Left ventricle myocardium superior (tissue), 1 donor: ENCODE data around the gene PTPN9. TPM values are rescaled to one million over a fixed set of nuclear protein-coding genes. Genes with fewer than 3 reads are reported as not detected.
"Not testable (repeated sequence)": the region's sequence is repeated elsewhere in the genome, so short reads cannot be mapped to it uniquely, and the experiment has no call there.

ENCODE experiments used
- ATAC-seq: fragments of 200-7000 bp; cut with Tn5 transposase; one replicate; pipeline ENCODE4 v1.9.1; 2020; ENCODE audit warnings: mild to moderate bottlenecking, moderate library complexity
- DNase-seq: peaks from one replicate; pipeline ENCODE4 v3.0.0-alpha.2; 2020
- intact Hi-C: fragments of 100-400 bp; cut with micrococcal nuclease; formaldehyde crosslinking; loops from one replicate; pipeline ENCODE4 v1.11.0; 2022
- total RNA-seq: library from RNA; stranded (reverse); fragmentation: NEBNext Ultra II Directional; extraction: Animal tissue kit (Norgen Biotek cat#: 25700); gene quantifications from one replicate; pipeline ENCODE4 v1.2.1, GENCODE V29; 2021
- donor health status: DM: no; HTN: yes; CAD: no; lungs with severe emphysema.

The PTPN9 gene
- total RNA-seq, 1 donor from 2014 or later: 6.6 TPM

DNA sequence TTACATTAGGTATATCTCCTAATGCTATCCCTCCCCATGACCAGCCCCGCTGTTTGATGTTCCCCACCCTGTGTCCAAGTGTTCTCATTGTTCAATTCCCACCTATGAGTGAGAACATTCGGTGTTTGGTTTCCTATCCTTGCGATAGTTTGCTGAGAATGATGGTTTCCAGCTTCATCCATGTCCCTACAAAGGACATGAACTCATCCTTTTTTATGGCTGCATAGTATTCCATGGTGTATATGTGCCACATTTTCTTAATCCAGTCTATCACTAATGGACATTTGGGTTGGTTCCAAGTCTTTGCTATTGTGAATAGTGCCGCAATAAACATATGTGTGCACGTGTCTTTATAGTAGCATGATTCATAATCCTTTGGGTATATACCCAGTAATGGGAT is 7.3 kb upstream of the PTPN9 start:
- DNase-seq, ATAC-seq, intact Hi-C loops: not testable (repeated sequence)

DNA sequence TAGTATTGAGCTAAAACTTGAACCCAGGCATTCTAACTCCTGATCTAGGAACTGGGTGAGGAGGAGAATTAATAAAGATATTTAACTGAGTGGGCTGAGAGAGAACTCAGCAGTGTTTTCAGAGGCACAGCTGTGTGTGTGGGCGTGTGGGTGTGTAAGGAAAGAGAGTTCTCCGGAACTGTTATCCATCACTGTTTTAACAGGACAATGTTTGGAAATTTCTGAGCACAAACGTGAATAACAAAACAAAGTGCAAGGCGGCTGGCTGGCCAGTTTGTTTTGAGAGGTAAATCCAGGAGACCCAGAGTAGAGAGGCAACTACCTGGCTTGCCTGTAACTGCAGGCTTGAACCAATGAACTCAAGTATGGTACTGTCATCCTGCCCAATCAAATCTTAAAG is 5.0 kb upstream of the PTPN9 start:
- ATAC-seq (no peak), DNase-seq (peak; percentile 42)
- intact Hi-C loops: no loop called here

- intact Hi-C loops: no loop called here
- ATAC-seq: no peak
- peak; percentile 46 for DNase-seq
These were observed 4.6 kb upstream of the PTPN9 start for GRCh38 chr15:75583701-75584100.

DNA sequence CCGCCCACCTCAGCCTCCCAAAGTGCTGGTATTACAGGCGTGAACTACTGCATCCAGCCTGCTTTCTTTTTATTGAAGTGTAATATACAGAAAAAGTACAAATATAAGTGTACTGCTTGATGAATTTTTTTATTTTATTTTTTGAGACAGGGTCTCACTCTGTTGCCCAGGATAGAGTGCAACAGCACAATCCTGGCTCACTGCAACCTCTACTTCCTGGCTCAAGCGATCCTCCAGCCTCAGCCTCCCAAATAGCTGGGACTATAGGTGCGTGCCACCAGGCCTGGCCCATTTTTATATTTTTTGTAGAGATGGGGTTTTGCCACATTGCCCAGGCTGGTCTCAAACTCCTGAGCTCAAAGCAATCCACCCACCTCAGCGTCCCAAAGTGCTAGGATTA is 3.8 kb upstream of the PTPN9 start:
- intact Hi-C loops, ATAC-seq, DNase-seq: not testable (repeated sequence)

DNA sequence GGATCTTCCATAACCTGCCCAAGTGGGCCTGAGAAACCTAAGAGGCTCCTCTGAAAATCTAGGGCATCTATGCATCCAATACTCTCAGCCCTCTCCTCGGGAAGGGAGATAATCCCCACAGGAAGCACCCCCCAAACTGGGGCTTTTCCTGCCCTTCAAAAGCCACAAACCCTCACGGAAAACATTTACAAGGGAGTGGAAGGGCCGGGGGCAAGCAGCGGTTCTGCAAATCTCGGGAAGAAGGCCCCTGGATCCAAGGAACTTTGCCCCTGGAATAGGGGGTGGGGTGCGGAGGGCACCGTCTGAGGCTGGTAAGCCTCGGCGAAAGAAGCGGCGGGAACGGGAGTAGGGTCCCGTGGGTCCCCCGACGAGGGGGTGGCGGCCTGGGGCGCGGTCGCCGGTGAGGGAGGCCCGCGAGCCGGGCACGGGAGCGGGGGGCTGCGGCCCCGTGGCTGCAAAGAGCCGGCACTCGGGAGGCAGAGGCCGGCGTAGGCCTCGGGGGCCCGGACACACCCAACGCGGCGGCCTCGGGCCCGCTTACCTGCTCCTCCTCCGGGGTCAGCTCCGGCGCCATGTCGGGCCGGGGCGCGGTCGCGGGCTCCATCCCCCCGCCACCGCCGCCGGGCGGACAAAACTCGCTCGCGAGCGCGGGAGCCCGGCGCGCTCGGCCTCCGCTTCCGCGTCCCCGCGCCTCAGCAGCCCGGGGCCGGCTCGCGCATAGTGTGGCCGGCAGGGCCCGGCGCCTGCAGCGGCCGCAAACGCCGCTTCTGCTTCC is 755 bp downstream of the PTPN9 start:
- DNase-seq: peak; percentile 65
- ATAC-seq: peak; percentile 69
- intact Hi-C loops: loop anchor here (5.0 kb wide), 1 partner anchor 46 kb away; no protein-coding TSS in a partner anchor

- ATAC-seq (peak; percentile 3), DNase-seq (no peak)
- intact Hi-C loops: loop anchor here (5.0 kb wide), 1 partner anchor 45 kb away; no protein-coding TSS in a partner anchor
These were observed 1.5 kb downstream of the PTPN9 start for GRCh38 chr15:75577401-75578172.

DNA sequence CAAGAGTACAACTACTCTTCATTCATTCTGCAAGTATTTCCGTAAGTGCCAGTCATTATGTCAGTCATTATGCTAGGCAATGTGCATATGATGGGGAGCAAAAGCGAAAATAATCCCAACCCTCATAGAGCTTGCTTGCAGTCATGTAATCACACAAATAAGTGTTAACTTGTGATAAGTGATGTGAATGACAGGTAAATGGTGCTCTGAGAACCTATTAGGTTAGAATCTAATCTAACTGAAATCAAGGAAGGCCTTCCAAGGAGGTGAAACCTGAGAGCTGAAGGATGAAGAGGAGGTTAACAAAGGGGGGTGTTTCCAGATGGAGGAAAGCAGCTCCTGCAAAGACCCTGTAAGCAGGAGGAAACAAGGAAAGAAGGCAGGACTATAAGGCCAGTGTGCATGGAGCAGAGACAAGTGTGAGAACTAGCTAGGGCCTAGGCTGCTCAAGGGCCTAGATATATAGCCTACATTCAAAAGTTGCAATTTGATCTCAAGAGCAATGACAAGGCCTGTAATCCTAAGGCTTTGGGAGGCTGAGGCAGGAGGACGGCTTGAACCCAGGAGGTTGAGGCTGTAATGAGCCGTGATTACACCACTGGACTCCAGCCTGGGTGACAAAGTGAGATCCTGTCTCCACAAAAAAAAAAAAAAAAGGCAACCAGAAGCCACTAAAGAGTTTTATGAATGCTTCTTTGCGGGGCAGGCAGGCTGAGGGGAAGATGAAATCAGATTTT is 5.3 kb downstream of the PTPN9 start:
- intact Hi-C loops: no loop called here
- DNase-seq: no peak
- no peak for ATAC-seq

- ATAC-seq (peak; percentile 65), DNase-seq (no peak)
- intact Hi-C loops: no loop called here
These were observed 8.8 kb downstream of the PTPN9 start for GRCh38 chr15:75570126-75570845.

GRCh38 chr15:75565062-75565970 is 13.8 kb downstream of the PTPN9 start:
- intact Hi-C loops: no loop called here
- DNase-seq: no peak
- no peak for ATAC-seq

DNA sequence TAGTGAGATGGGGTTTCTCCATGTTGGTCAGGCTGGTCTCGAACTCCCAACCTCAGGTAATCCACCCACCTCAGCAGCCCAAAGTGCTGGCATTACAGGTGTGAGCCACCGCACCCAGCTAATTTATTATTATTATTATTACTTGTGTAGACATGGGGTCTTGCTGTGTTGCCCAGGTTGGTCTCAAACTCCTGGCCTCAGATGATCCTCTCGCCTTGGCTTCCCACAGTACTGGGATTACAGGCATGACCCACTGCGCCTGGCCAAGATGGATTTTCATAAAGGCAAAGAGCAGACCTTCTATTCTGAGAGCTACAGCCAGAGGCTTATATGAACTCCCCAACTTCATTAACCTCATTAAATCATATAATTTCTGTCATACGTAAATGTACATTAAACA is 17.2 kb downstream of the PTPN9 start:
- intact Hi-C loops: no loop called here
- DNase-seq (no peak), ATAC-seq (no peak)

DNA sequence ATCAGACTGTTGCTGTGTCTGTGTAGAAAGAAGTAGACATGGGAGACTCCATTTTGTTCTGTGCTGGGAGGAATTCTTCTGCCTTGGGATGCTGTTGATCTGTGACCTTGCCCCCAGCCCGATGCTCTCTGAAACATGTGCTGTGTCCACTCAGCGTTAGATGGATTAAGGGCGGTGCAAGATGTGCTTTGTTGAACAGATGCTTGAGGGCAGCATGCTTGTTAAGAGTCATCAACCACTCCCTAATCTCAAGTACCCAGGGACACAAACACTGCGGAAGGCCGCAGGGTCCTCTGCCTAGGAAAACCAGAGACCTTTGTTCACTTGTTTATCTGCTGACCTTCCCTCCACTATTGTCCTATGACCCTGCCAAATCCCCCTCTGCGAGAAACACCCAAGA is 19.8 kb downstream of the PTPN9 start:
- ATAC-seq, intact Hi-C loops, DNase-seq: not testable (repeated sequence)

- DNase-seq, ATAC-seq, intact Hi-C loops: not testable (repeated sequence)
These were observed 20.2 kb downstream of the PTPN9 start for GRCh38 chr15:75558955-75559354.

DNA sequence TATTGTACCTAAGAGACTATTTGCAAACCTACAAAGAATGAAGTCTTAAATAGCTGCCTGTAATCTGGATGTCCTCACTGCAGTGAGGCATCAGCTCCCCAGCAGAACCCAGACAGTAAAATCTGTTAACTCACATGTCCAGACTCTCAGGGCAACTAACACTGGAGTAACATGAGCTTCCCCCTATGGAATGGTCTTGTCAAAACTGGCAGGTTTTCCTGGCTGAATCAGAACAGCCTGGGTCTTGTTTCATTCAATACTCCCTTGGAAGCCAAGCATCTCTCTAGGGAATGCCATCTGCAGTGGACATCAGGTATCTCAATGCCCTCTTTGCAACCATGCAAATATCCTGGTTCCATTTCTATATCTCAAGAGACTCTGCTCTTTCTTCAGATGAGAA is 24.4 kb downstream of the PTPN9 start:
- intact Hi-C loops: no loop called here
- ATAC-seq (peak; percentile 53), DNase-seq (no peak)

GRCh38 chr15:75553659-75554058 is 25.5 kb downstream of the PTPN9 start:
- intact Hi-C loops: no loop called here
- ATAC-seq (no peak), DNase-seq (no peak)

GRCh38 chr15:75551091-75551490 is 28.0 kb downstream of the PTPN9 start:
- intact Hi-C loops: no loop called here
- no peak for DNase-seq
- ATAC-seq: no peak

GRCh38 chr15:75545064-75545463 is 34.1 kb downstream of the PTPN9 start:
- intact Hi-C loops: no loop called here
- no peak for ATAC-seq
- no peak for DNase-seq

DNA sequence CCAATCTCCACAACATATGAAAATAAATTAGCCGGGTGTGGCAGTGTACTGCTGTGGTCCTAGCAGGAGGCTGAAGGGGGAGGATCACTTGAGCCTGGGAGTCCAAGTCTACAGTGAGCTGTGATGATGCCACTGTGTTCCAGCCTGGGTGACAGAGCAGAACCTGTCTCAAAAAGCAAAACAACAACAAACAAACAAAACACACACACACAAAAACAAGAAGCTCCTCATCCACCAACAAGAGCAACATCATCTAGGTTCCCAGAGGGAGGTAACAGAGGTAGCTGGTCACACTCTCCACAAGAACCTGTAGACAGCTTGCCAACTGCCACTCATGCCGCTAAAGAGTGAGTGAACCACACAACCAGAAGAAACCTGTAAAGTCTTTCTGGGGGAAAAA is 34.8 kb downstream of the PTPN9 start:
- intact Hi-C loops: no loop called here
- DNase-seq (no peak), ATAC-seq (no peak)

DNA sequence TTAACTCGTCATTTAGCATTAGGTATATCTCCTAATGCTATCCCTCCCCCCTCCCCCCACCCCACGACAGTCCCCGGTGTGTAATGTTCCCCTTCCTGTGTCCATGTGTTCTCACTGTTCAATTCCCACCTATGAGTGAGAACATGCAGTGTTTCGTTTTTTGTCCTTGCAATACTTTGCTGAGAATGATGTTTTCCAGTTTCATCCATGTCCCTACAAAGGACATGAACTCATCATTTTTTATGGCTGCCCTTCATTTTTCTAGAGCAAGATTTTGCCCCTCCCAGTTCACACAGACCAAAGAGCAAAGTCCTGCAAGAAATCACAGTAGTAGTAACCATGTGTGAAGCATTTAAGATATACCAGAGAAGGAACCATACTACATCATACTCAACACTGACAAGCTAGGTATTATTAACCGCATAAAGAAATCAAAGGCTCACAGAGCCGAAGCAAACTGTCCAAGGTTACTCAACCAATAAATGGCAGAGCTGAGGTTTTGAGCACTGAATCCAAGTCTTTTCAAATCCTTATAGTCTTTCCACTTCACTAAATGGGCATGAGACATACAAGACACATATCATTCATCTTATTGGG is 36.1 kb downstream of the PTPN9 start:
- intact Hi-C loops, ATAC-seq, DNase-seq: not testable (repeated sequence)
